H1 (cell line): ENCODE measurements around the gene GNG7. TPM values are rescaled to one million over a fixed set of nuclear protein-coding genes. Genes with fewer than 3 reads are reported as not detected.

Source experiments
- CTCF ChIA-PET: fragments of 300-600 bp; sonication (Branson Sonifier 250); formaldehyde crosslinking; loops from one replicate; lab custom pipeline; 2021; ENCODE audit not compliant: partially characterized antibody; lab: Charles Lee
- POLR2A ChIA-PET: fragments of 300-600 bp; sonication (Branson Sonifier 250); formaldehyde crosslinking; loops from one replicate; lab custom pipeline; 2021; ENCODE audit warnings: inconsistent platforms; ENCODE audit not compliant: partially characterized antibody; lab: Charles Lee
- DNase-seq, 2 experiments: peaks; one replicate each; pipeline versions ENCODE4 v3.0.0 to v3.0.0-alpha.2; 2010 to 2022; ENCODE audit warnings: low spot score in 2 of 2, low read depth in 1 of 2, mixed read lengths in 1 of 2
- FAIRE-seq: peaks from 2 replicates; lab custom pipeline; 2011; peaks lifted over from hg19 to GRCh38; lab: Jason Lieb, UNC
- H2AFZ ChIP-seq: 2 replicates; pipeline ENCODE4 v1.8.1; 2012; ENCODE audit warnings: low read length, inconsistent platforms
- H2AK5ac ChIP-seq: 2 replicates; pipeline ENCODE4 v1.6.1; 2013; ENCODE audit warnings: low read depth, low read length
- H2BK120ac ChIP-seq: replicated peaks from 2 replicates; pipeline ENCODE3; 2013; ENCODE audit warnings: low read depth, low read length, inconsistent platforms
- H2BK12ac ChIP-seq: 2 replicates; pipeline ENCODE4 v1.6.1; 2013; ENCODE audit warnings: low read depth, low read length
- H2BK15ac ChIP-seq: 2 replicates; pipeline ENCODE4 v1.6.1; 2013; ENCODE audit warnings: low read length
- H2BK20ac ChIP-seq: 2 replicates; pipeline ENCODE4 v1.6.1; 2013; ENCODE audit warnings: low read length
- H2BK5ac ChIP-seq: 2 replicates; pipeline ENCODE4 v1.6.1; 2013; ENCODE audit warnings: low read depth, low read length
- H3K14ac ChIP-seq: 2 replicates; pipeline ENCODE4 v1.6.1; 2013; ENCODE audit warnings: inconsistent platforms; ENCODE audit not compliant: insufficient read length
- H3K18ac ChIP-seq: 2 replicates; pipeline ENCODE4 v1.6.1; 2013; ENCODE audit warnings: low read length; ENCODE audit errors: extremely low read depth
- H3K23ac ChIP-seq: 2 replicates; pipeline ENCODE4 v1.6.1; 2013; ENCODE audit warnings: inconsistent platforms; ENCODE audit not compliant: insufficient read length
- H3K23me2 ChIP-seq: 2 replicates; pipeline ENCODE4 v1.6.1; 2013; ENCODE audit warnings: low read depth, low read length
- H3K27ac ChIP-seq: 2 replicates; pipeline ENCODE4 v1.6.1; 2011; ENCODE audit warnings: low read depth, low read length, inconsistent platforms
- H3K27me3 ChIP-seq, 4 experiments: replicated peaks in 1 of 4; 1 replicate in 1 of 4; 2 replicates in 3 of 4; pipeline versions ENCODE4 v1.6.1 to v1.8.1; 2011 to 2013; ENCODE audit warnings: low read length in 3 of 4, mild to moderate bottlenecking in 3 of 4, inconsistent platforms in 2 of 4, mixed read lengths in 2 of 4, moderate library complexity in 1 of 4; ENCODE audit not compliant: control insufficient read depth in 3 of 4, insufficient read depth in 3 of 4; ENCODE audit errors: extremely low read depth in 1 of 4
- H3K36me3 ChIP-seq, 4 experiments: 2 replicates each; pipeline versions ENCODE4 v1.6.1 to v1.8.1; 2011 to 2013; ENCODE audit warnings: mild to moderate bottlenecking in 4 of 4, low read length in 3 of 4, moderate library complexity in 2 of 4, control low read depth in 1 of 4, inconsistent platforms in 1 of 4; ENCODE audit not compliant: insufficient read depth in 4 of 4, control insufficient read depth in 2 of 4
- H3K4ac ChIP-seq: replicated peaks from 2 replicates; pipeline ENCODE3; 2013; ENCODE audit warnings: low read length, low read depth, mixed read lengths, inconsistent platforms; ENCODE audit not compliant: insufficient read length
- H3K4me1 ChIP-seq, 4 experiments: replicated peaks in 1 of 4; 1 replicate in 1 of 4; 2 replicates in 3 of 4; pipeline versions ENCODE4 v1.6.1 to v1.8.1; 2011 to 2013; ENCODE audit warnings: low read length in 3 of 4, inconsistent platforms in 2 of 4, mixed read lengths in 1 of 4; ENCODE audit not compliant: insufficient read depth in 4 of 4, control insufficient read depth in 3 of 4
- H3K4me2 ChIP-seq, 2 experiments: 2 replicates each; pipeline versions ENCODE4 v1.6.1 to v1.8.1; 2011 to 2013; ENCODE audit warnings: low read depth in 2 of 2, low read length in 2 of 2, control low read depth in 1 of 2, inconsistent platforms in 1 of 2, mild to moderate bottlenecking in 1 of 2; ENCODE audit not compliant: insufficient read depth in 1 of 2
- H3K4me3 ChIP-seq, 4 experiments: fragments of 200-600, 300-600 bp in 1 of 4; sonication (generic), shearing (Covaris generic), sonication (Bioruptor Twin) in 1 of 4; 2 replicates each; pipeline versions ENCODE4 v1.5.1 to v1.8.1; 2011 to 2016; ENCODE audit warnings: low read length in 4 of 4, low read depth in 3 of 4, control low read depth in 2 of 4, inconsistent platforms in 2 of 4, mild to moderate bottlenecking in 2 of 4, mixed read lengths in 1 of 4, moderate library complexity in 1 of 4; ENCODE audit not compliant: insufficient read depth in 2 of 4; ENCODE audit errors: extremely low read depth in 1 of 4
- H3K56ac ChIP-seq: replicated peaks from 2 replicates; pipeline ENCODE3; 2013; ENCODE audit warnings: low read depth, mild to moderate bottlenecking, mixed read lengths, low read length, inconsistent platforms; ENCODE audit not compliant: insufficient read length
- H3K79me1 ChIP-seq: 2 replicates; pipeline ENCODE4 v1.6.1; 2013; ENCODE audit warnings: low read depth, low read length, control low read depth
- H3K79me2 ChIP-seq, 2 experiments: 2 replicates each; pipeline versions ENCODE4 v1.6.1 to v1.8.1; 2012 to 2013; ENCODE audit warnings: low read length in 2 of 2, mild to moderate bottlenecking in 2 of 2, inconsistent platforms in 1 of 2; ENCODE audit not compliant: insufficient read depth in 2 of 2, control insufficient read depth in 1 of 2
- H3K9ac ChIP-seq, 4 experiments: replicated peaks in 1 of 4; 1 replicate in 1 of 4; 2 replicates in 3 of 4; pipeline versions ENCODE4 v1.6.1 to v1.8.1; 2011 to 2013; ENCODE audit warnings: low read depth in 3 of 4, low read length in 3 of 4, control low read depth in 2 of 4, mild to moderate bottlenecking in 2 of 4, moderate library complexity in 2 of 4, inconsistent platforms in 1 of 4; ENCODE audit errors: extremely low read depth in 1 of 4
- H3K9me3 ChIP-seq, 2 experiments: 2 replicates each; pipeline versions ENCODE4 v1.6.1 to v1.8.1; 2012 to 2013; ENCODE audit warnings: mild to moderate bottlenecking in 2 of 2, moderate library complexity in 2 of 2, control low read depth in 1 of 2, inconsistent platforms in 1 of 2, low read depth in 1 of 2, low read length in 1 of 2, mixed read lengths in 1 of 2; ENCODE audit not compliant: insufficient read depth in 2 of 2
- H4K20me1 ChIP-seq, 2 experiments: replicated peaks in 1 of 2; 2 replicates each; pipeline versions ENCODE3 to v1.8.1; 2011 to 2013; ENCODE audit warnings: inconsistent platforms in 2 of 2, low read length in 2 of 2, mild to moderate bottlenecking in 1 of 2; ENCODE audit not compliant: insufficient read depth in 2 of 2, control insufficient read depth in 1 of 2
- H4K5ac ChIP-seq: 2 replicates; pipeline ENCODE4 v1.6.1; 2013; ENCODE audit warnings: low read length, low read depth, mixed read lengths, inconsistent platforms; ENCODE audit not compliant: insufficient read length
- H4K8ac ChIP-seq: 2 replicates; pipeline ENCODE4 v1.8.0; 2013; ENCODE audit warnings: mild to moderate bottlenecking, moderate library complexity, low read length, inconsistent platforms; ENCODE audit not compliant: insufficient read depth; ENCODE audit errors: extremely low read depth
- H4K91ac ChIP-seq: replicated peaks from 2 replicates; pipeline ENCODE3; 2013; ENCODE audit warnings: low read length, mixed read lengths, inconsistent platforms; ENCODE audit not compliant: insufficient read length
- CEBPB ChIP-seq: IDR thresholded peaks from 2 replicates; pipeline ENCODE4 v1.6.1; 2012; ENCODE audit warnings: low read depth, low read length
- CHD2 ChIP-seq: IDR thresholded peaks from 2 replicates; pipeline ENCODE4 v1.6.1; 2012; ENCODE audit warnings: low read length, improper control_type of control experiment
- CTBP2 ChIP-seq: IDR thresholded peaks from 2 replicates; pipeline ENCODE4 v1.7.0; 2011; ENCODE audit warnings: borderline replicate concordance, mild to moderate bottlenecking, moderate library complexity, mixed read lengths, low read length; ENCODE audit not compliant: insufficient read depth, insufficient read length
- GABPA ChIP-seq: IDR thresholded peaks from 2 replicates; pipeline ENCODE4 v1.6.1; 2011; ENCODE audit warnings: mild to moderate bottlenecking, low read length, moderate library complexity, borderline replicate concordance; ENCODE audit not compliant: insufficient read depth
- KDM5A ChIP-seq: fragments of 200-600 bp; IDR thresholded peaks from 2 replicates; pipeline ENCODE4 v1.7.1; 2012; ENCODE audit warnings: mild to moderate bottlenecking, low read length, inconsistent platforms, mixed read lengths
- RBBP5 ChIP-seq: IDR thresholded peaks from 2 replicates; pipeline ENCODE4 v1.7.1; 2012; ENCODE audit warnings: low read depth, mild to moderate bottlenecking, inconsistent platforms, low read length, moderate library complexity, borderline replicate concordance
- RXRA ChIP-seq: IDR thresholded peaks from 2 replicates; pipeline ENCODE4 v1.6.1; 2011; ENCODE audit warnings: low read depth, mild to moderate bottlenecking, low read length, moderate library complexity; ENCODE audit not compliant: insufficient read depth
- SIX5 ChIP-seq: IDR thresholded peaks from 2 replicates; pipeline ENCODE4 v1.6.1; 2011; ENCODE audit warnings: mild to moderate bottlenecking, low read depth, low read length
- SP1 ChIP-seq: IDR thresholded peaks from 2 replicates; pipeline ENCODE4 v1.6.1; 2011; ENCODE audit warnings: low read depth, low read length
- TAF1 ChIP-seq: IDR thresholded peaks from 2 replicates; pipeline ENCODE4 v1.6.1; 2011; ENCODE audit warnings: mild to moderate bottlenecking, low read depth, low read length
- TAF7 ChIP-seq: optimal IDR thresholded peaks from 2 replicates; pipeline ENCODE3; 2011; ENCODE audit warnings: low read depth, mild to moderate bottlenecking, inconsistent platforms, low read length, moderate library complexity, borderline replicate concordance
- TBP ChIP-seq: IDR thresholded peaks from 2 replicates; pipeline ENCODE4 v1.6.1; 2011; ENCODE audit warnings: low read depth, low read length, improper control_type of control experiment
- WGBS, 2 experiments: shearing (Covaris generic) in 1 of 2; methylation state at CpG; one replicate each; pipeline versions ENCODE4 v1.1.6 to v1.1.7; 2013 to 2015; ENCODE audit warnings: low lambda C conversion rate in 2 of 2, mixed read lengths in 2 of 2, inconsistent platforms in 1 of 2, low coverage in 1 of 2, missing lambda C conversion rate in 1 of 2; ENCODE audit not compliant: insufficient replicate concordance in 2 of 2, insufficient coverage in 1 of 2, insufficient read length in 1 of 2; ENCODE audit errors: extremely low coverage in 1 of 2, missing lambda C conversion rate in 1 of 2; 5-methylcytosine and 5-hydroxymethylcytosine counted together
- polyA plus RNA-seq, 7 experiments: library from polyadenylated mRNA; depleted of rRNA in 3 of 7; stranded (reverse) in 5 of 7; unstranded in 2 of 7; fragments of >200 nt in 5 of 7; fragments of 200-250 nt in 2 of 7; gene quantifications; 1 replicate in 5 of 7; 2 replicates in 1 of 7; 4 replicates in 1 of 7; pipeline versions ENCODE4 v1.2.1 to v1.2.3, GENCODE V29; 2011 to 2013; ENCODE audit warnings: missing spikeins in 2 of 7, mixed read lengths in 2 of 7
- total RNA-seq: library from RNA; stranded (reverse); fragmentation: NEBNext Ultra II Directional; extraction: Animal tissue kit (Norgen Biotek cat#: 25700); gene quantifications from 2 replicates; pipeline ENCODE4 v1.2.1, GENCODE V29; 2021

GNG7 gene
- total and polyA plus RNA-seq, 2 of the 8 experiments (the other 6 are each of a cell fraction or from before 2014, with no cell fraction given): 2.8 to 7.8 TPM

DNA sequence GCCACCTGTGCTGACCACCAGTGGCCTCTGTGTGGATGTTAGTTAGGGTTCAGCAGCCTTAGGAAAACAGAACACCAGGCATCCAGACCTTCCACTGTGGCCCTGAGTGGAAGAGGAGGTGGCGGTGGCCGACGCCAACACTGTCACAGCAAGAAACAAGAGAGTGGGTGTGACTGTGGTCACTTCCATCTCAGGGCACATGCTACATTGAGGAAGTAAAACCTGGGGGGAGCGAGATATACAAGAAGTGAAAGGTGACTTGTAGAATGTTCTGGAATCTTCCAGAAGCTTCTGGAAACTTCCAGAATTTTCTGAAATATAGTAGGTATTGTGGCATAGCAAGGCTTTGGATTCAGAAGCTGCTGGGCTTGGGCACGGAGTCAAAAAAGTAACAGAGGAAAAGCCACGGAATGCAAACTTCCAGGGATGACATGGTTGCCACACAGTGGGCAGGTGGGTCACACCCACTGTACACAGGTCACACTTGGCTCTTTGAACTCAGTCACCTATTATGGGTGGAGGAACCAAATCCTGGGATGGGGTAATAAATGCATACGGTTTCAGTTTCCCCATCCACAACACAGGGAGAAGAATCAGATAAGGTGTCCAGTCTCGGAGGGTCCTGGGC, 24.3 kb downstream of the GNG7 start:
- H2BK15ac ChIP-seq: no peak overlapping the region
- no peak overlapping the region for H3K56ac ChIP-seq
- H3K23me2 ChIP-seq: no peaks in the 10 kb centered on the region
- no peak overlapping the region for H2BK120ac ChIP-seq
- no peaks in the 10 kb centered on the region for H3K79me2 ChIP-seq
- no peak overlapping the region for H4K5ac ChIP-seq
- 84% methylated on average over 8 of the region's 8 CpGs; no CpG with 5 or more reads in 1 of the 2 experiments for WGBS, 2 experiments
- H2BK12ac ChIP-seq: no peak overlapping the region
- no peak for DNase-seq
- no peak overlapping the region for H3K27ac ChIP-seq
- H2AK5ac ChIP-seq: no peak overlapping the region
- POLR2A ChIA-PET: no interaction called here
- no peaks in the 10 kb centered on the region for H3K9me3 ChIP-seq
- no peak overlapping the region for H2AFZ ChIP-seq
- no peak overlapping the region for H4K8ac ChIP-seq
- TF ChIP-seq TAF1 (no peak), SP1 (no peak), SIX5 (no peak), KDM5A (no peak), TAF7 (no peak), TBP (no peak), CHD2 (no peak), RXRA (no peak), CEBPB (no peak), RBBP5 (no peak), GABPA (no peak), CTBP2 (no peak)
- no peaks in the 10 kb centered on the region; a peak in 2 of 7 replicates for H3K27me3 ChIP-seq
- no peak for FAIRE-seq
- CTCF ChIA-PET: interaction anchor here (0.6 to 2.1 kb wide), 2 partner anchors 30 to 373 kb away, joined by 3 to 10 read pairs; no protein-coding TSS in a partner anchor
- H3K36me3 ChIP-seq: no peaks in the 10 kb centered on the region
- H3K23ac ChIP-seq: no peak overlapping the region
- no peak overlapping the region for H3K4ac ChIP-seq
- H2BK20ac ChIP-seq: no peak overlapping the region
- no peak overlapping the region for H3K18ac ChIP-seq
- H3K79me1 ChIP-seq: no peaks in the 10 kb centered on the region
- H4K91ac ChIP-seq: no peak overlapping the region
- no peak overlapping the region for H3K14ac ChIP-seq
- H3K4me1 ChIP-seq: peaks cover 5 to 10% (median 5%) of the 10 kb centered on the region in 4 experiments
- no peak overlapping the region for H3K4me3 ChIP-seq
- no peak overlapping the region for H3K4me2 ChIP-seq
- no peak overlapping the region for H2BK5ac ChIP-seq
- H4K20me1 ChIP-seq: peaks cover 1 to 3% of the 10 kb centered on the region in 2 experiments
- H3K9ac ChIP-seq: no peak overlapping the region
